Activated CD4-positive, CD25-positive, alpha-beta regulatory T cell treated with anti-CD3 and anti-CD28 coated beads, Interleukin-2, amount 50 U/mL, for 72 hours (primary cell): Measurements from ENCODE around the gene SGK1.

ENCODE experiments used
- DNase-seq: peaks from one replicate; pipeline ENCODE4 v3.0.0; 2021

The SGK1 gene

GRCh38 chr6:134317471-134318131, at the start of gene SGK1:
SGK1 (minus strand) TSS chr6:134318112; CDS start chr6:134317460, 652 bp downstream.
- no peak for DNase-seq

DNA sequence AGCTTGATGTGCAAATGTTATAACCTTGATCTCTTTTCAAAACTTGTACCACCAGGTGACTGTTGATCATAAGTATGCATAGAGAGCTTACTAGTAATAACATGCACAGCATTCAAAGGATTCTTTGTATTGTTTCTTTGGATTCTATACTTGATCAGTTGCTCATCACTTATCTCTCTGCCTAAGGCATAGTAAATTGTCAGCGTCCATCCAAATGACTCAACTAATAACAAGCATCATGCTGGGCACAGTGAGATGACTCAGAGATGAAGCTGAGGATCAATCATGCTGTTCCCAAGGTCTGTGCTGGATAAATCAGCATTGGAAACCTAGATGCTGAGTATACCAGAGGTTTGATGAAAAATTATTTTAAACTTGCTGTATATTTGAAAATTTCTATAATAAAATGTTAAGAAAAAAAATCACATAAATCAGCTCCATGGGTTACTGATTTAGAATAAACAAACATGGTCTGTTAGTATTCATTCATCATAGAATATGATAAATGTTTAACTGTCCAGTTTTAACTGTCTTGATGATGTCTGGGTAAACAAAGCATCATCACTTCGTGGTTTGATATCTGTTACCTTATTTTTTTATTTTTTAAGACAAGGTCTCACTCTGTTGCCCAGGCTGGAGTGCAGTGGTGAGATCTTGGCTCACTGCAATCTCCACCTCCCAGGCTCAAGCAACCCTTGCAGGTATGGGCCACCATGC, 45.6 kb upstream of the SGK1 start:
- no peak for DNase-seq

DNA sequence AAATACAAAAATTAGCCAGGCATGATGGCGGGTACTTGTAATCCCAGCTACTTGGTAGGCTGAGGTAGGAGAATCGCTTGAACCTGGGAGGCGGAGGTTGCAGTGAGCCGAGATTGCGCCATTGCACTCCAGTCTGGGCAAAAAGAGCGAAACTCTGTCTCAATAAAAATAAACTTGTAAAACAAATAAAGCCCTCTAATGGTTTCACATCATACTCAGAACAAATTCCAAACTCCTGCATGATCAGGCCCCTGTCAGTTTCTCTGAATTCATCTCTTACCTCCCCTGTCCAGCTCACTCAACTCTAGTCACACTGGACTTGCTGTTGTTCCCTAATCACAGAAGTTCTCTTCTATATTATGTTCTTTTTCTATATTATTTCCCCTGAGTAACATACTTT, 43.1 kb upstream of the SGK1 start:
- no peak for DNase-seq

DNA sequence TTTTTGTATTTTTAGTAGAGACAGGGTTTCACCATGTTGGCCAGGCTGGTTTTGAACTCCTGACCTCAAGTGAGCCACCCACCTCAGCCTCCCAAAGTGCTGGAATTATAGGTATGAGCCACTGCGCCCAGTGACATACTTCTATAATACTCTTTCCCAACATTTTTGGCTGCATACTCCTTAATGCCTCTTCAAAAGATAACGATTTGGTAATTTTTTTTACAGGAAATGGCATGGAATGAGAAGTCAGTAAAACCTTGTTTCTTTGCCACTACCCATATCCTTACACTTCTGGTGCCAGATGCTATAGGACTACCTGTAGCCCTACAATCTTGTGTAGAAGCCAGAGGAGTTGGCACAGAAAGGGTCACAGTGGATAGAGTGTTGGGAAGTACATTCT, 41.4 kb upstream of the SGK1 start:
- no peak for DNase-seq

DNA sequence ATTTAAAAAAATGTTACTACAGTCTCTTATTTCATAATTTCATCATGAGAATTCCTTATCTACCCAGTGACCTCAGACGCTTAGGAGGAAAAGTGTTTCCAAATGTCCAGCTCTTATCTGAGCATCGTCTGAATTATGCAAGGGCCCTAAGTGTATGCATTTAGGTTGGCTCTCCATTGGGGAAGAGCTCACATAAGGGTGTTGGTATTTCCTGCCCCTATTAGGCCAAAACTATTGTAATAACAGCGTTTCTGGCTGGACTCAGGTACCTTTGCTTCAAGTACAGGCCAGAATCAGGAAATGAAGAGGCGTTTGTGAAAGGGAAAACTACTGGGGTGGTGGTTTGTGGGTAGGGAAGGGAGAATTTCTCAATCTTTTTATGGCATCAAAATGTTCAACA, 40.4 kb upstream of the SGK1 start:
- no peak for DNase-seq

DNA sequence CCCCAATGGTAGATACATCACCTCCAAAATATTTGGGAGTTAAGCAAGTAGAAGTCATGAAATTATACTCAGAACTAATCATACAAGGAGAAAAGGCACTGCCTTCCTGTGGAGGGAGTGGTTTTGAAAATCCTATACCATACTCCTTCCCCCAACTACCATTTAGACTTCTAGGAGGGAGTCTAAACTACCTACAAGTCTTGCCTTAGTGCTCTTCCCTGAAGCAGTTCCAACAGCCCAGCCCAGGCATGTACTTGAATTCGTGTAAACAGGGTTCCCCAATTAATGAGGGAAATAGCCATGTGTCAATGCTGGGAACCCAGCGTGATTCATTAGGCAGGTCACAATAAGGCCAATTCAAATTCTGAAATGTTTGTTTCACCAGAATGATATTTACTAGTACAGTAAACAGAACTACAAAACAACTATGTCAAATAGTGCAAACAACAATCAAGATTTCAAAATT, 39.1 kb upstream of the SGK1 start:
- no peak for DNase-seq

DNA sequence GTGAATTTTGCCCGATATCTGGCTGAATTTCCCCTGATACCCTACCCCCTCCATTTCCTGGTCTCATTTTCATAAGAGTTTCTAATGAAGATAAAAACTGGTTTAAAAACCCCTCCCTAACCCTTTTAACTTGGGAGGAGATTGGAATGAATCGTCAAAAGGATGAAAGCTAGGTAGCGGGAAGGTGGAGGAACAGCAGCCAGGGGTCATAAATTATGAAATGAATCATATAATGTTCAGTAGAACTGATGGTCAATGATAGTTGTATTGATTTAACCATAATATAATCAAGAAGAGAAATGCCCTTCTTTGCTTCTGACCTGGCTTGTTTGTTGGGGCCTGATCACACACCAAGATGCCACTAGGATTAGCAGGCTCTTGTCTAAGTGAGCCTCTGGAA, 38.5 kb upstream of the SGK1 start:
- DNase-seq, result no peak

GRCh38 chr6:134352786-134353480, 35.0 kb upstream of the SGK1 start:
- no peak for DNase-seq

GRCh38 chr6:134351615-134352474, 33.9 kb upstream of the SGK1 start:
- DNase-seq, result no peak

DNA sequence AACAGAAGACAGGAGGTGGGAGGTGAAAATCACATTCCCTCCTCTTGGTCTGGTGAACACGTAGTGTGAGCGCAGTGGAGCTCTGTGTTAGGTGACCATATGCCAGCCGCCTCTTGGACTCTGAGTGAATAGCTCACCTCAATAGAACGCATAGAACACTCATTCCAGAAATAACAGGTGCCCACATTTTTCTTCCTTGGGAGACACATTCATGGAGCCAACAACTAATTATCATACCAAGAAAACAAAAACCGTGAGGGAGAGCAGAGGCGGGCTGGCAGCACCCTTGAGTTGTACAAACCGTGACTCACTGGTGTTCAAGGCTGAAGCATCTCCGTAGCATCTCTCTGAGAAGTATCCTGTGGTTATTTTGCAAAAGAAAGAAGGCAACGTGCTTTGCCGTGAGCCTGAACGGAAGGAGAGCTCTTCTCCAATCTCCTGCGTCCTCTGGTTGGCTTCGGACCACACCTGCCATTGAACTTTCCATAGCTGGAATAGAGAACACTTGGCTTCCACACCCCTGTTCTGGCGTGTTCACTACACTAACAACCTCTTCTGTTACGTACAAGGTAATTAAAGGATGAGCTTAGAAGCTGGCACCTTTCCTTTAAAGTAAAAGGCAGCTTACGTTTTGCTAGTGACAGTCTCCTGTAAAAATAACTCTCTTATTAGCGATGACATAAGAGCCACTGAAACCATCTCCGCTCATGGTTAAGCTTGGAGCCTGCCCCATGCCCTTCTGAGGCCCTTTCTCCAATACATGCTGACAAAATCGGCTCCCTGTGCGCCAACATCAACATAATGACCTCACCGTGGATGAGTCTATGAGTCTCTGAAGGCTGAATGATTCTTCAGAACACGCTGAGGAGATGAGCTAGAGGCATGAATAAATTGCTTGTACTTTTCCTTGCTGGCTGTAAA, 30.2 kb upstream of the SGK1 start:
- DNase-seq, result no peak

- DNase-seq, result no peak
Measured at GRCh38 chr6:134346932-134347545, 29.1 kb upstream of the SGK1 start.

GRCh38 chr6:134345789-134346188, 27.9 kb upstream of the SGK1 start:
- DNase-seq, result no peak

GRCh38 chr6:134343066-134343465, 25.2 kb upstream of the SGK1 start:
- DNase-seq, result no peak

- no peak for DNase-seq
Measured at GRCh38 chr6:134341999-134342567, 24.2 kb upstream of the SGK1 start.

DNA sequence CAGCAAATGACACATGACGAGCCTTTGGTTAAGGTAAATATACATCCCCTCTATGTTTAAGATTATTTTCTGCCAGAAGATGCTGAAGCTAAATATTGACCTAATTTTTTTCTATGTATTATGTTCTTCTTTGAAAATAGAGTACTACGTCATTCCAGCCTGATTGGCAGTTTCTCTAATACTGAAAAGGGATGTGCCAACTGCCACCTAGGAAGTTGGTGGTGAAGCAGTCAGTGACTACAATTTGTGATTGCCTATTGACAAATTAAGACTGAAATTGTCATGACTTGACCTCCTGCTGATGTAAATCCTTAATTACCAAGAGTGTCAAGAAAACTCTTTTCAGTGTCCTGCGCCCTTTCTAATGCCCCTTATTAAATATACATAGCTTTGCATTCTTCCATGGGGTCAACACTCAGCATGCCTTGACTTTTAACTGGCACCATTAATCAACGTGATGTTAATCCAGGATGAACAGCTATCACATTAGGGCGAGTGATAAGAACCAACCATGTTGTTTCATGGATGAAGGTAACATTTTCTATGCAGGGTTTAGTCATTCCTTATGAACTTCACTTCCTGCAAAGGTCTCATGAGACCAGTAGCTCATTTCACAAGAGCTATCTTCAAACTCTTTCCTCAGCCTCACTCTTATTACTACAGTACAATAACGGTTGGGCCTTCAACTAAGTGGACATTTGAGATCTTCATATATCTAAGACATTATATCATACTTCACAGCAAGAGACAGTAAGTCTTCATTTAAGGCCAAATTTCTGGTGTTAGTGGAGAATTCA, 22.5 kb upstream of the SGK1 start:
- DNase-seq, result no peak

- no peak for DNase-seq
Measured at GRCh38 chr6:134339216-134339615, 21.3 kb upstream of the SGK1 start.

DNA sequence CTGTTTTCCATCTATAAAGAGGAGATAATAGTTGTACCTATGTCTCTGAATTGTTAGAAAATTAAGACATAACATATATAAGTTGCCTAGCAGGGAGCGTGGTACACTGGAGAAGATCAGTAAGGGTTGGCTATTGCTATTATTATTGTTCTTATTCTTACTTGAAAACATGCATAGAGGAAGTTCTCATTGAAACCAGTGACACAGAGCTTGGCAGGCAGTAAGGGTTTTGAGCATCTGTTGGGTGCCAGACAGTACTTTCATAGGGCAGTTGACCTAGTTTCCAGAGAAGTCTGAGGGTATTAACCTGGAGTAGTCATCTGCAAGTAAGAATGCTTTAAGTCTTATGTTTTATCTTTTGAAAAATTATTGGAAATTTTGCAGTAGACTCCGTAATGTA, 13.3 kb upstream of the SGK1 start:
- DNase-seq, result no peak

DNA sequence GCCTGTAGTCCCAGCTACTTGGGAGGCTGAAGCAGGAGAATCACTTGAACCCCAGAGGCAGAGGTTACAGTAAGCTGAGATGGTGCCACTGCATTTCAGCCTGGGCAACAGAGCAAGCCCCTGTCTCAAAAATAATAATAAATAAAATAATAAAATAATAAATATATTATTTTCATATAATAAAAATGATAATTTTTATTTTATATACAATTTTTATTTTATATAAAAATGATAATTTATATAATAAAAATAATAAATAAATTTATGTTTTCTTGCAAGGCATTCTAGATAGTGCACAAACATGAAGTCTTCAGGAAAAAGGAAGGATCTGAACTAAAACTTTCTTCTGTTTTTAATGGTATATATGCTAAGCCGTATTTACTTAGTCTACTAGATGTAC, 12.6 kb upstream of the SGK1 start:
- DNase-seq, result no peak

DNA sequence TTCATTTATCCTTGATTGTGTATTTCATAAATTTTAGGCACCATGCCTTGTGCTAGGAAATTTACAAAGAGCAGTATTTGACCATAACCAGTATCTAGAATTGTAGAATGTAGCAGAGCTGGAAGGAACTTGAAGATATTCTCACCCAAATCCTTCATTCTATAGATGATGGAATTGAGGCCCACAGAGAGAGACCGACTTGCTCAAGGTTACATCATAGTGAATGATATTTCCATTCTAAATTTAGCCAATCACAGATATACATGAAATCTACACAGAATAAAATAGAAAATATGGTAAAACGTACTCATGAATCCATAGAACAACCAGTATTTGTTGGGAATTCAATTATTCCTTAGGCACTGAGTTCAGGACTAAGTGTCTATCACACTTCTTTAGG, 10.9 kb upstream of the SGK1 start:
- no peak for DNase-seq

- no peak for DNase-seq
Measured at GRCh38 chr6:134328138-134328537, 10.2 kb upstream of the SGK1 start.
